HG02938 (cell line): ENCODE results near the gene CD99.
"Not testable (repeated sequence)": the region's sequence is repeated elsewhere in the genome, so short reads cannot be mapped to it uniquely, and the experiment has no call there.

Source experiments
- ATAC-seq: cut with Tn5 transposase; IDR thresholded peaks from one replicate; pipeline ENCODE4 v1.9.1; 2021; ENCODE audit warnings: mild to moderate bottlenecking, moderate library complexity; ENCODE audit not compliant: unreplicated experiment

CD99 gene

GRCh38 chrX:2766906-2767305 is 75.8 kb downstream of the CD99 start:
- no peak for ATAC-seq

GRCh38 chrX:2767631-2768455 is 76.7 kb downstream of the CD99 start:
- ATAC-seq, result no peak

GRCh38 chrX:2769615-2770014 is 78.5 kb downstream of the CD99 start:
- ATAC-seq, result no peak

GRCh38 chrX:2773166-2774055 is 82.3 kb downstream of the CD99 start:
- not testable (repeated sequence) for ATAC-seq

GRCh38 chrX:2774057-2774456 is 83.0 kb downstream of the CD99 start:
- no peak for ATAC-seq

GRCh38 chrX:2774776-2775175 is 83.7 kb downstream of the CD99 start:
- ATAC-seq, result no peak

- not testable (repeated sequence) for ATAC-seq
These were observed 89.6 kb downstream of the CD99 start for GRCh38 chrX:2780472-2781225.

GRCh38 chrX:2781226-2781571 is 90.1 kb downstream of the CD99 start:
- ATAC-seq, result no peak

GRCh38 chrX:2781698-2782097 is 90.6 kb downstream of the CD99 start:
- no peak for ATAC-seq

GRCh38 chrX:2782171-2782570 is 91.1 kb downstream of the CD99 start:
- no peak for ATAC-seq

GRCh38 chrX:2782778-2783177 is 91.7 kb downstream of the CD99 start:
- ATAC-seq, result no peak

- no peak for ATAC-seq
These were observed 92.9 kb downstream of the CD99 start for GRCh38 chrX:2784026-2784425.

GRCh38 chrX:2785538-2785937 is 94.4 kb downstream of the CD99 start:
- no peak for ATAC-seq

- ATAC-seq, result no peak
These were observed 97.9 kb downstream of the CD99 start for GRCh38 chrX:2788980-2789379.

GRCh38 chrX:2789569-2789968 is 98.5 kb downstream of the CD99 start:
- ATAC-seq, result no peak
